ENCODE data around the gene INTS11.

The INTS11 gene

GRCh38 chr1:1351511-1352427, 27.3 kb upstream of the INTS11 start:
- Mint-ChIP-seq H3K27me3 (peaks cover 17% of the 10 kb centered on the region), H3K36me3 (ENCODE audit: low read depth) (no peaks in the 10 kb centered on the region), H3K9me3 (no peaks in the 10 kb centered on the region), H3K4me1 (ENCODE audit: low read depth) (peaks cover 24% of the 10 kb centered on the region), H3K27ac (peak overlapping the region; percentile 51), H3K4me3 (peak overlapping the region; percentile 47)

DNA sequence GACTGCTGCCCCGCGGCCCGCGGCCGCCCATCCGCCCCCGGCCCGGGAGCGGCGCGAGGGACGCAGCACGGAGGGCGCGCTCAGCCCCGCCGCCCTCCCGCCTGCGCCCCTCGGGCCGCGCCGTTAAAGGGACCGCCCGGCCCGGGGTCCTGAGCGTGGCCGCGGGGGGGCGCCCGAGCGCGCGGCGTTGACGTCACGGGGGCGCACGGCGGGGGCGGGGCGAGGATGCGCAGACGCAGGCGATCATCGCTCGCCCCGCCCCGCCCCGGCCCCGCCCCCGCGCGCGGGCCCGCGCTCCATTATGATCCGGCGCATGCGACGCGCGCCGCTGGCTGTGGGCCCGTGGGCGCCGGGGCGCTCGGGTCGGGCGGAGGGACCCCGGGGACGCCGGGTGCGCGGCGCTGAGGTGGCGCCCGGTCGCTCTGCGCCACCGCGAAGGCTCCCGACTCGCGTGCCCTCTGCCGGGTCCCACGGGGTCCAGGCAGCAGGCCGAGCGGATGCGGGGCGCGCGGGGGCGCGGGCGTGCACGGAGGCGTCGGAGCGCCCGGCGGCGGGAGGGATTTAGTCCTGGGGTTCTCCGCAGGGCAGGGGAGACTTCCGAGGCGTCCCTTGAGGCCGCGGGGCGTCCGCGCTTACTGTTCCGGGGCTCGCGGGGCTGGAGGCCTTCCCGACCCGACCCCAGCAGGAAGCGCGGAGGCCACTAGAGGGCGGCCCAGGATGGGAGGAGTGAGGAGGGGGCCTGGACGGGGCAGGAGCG, 25.0 kb upstream of the INTS11 start, which contains the start of gene DVL1:
Gene DVL1 (minus strand): TSS at position 163 of the 757 bp plus-strand sequence. CDS start 353 bp downstream, outside the sequence.
- H3K4me1 Mint-ChIP-seq (ENCODE audit: low read depth) = peaks cover 37% of the 10 kb centered on the region
- peak within 1 kb of the TSS; percentile 78 for H3K4me3 Mint-ChIP-seq
- H3K27ac Mint-ChIP-seq = no peak within 1 kb of the TSS
- peaks cover 17% of the 10 kb centered on the region for H3K27me3 Mint-ChIP-seq
- H3K36me3 Mint-ChIP-seq (ENCODE audit: low read depth) = no peaks in the 10 kb centered on the region
- H3K9me3 Mint-ChIP-seq = no peaks in the 10 kb centered on the region

GRCh38 chr1:1348420-1349255, 24.2 kb upstream of the INTS11 start:
- Mint-ChIP-seq H3K4me3 (peak overlapping the region; percentile 78), H3K27me3 (peaks cover 10% of the 10 kb centered on the region), H3K4me1 (ENCODE audit: low read depth) (peaks cover 37% of the 10 kb centered on the region), H3K27ac (no peak overlapping the region), H3K9me3 (no peaks in the 10 kb centered on the region), H3K36me3 (ENCODE audit: low read depth) (no peaks in the 10 kb centered on the region)

GRCh38 chr1:1347663-1348419, 23.4 kb upstream of the INTS11 start:
- H3K27me3 Mint-ChIP-seq = peaks cover 7% of the 10 kb centered on the region
- H3K4me1 Mint-ChIP-seq (ENCODE audit: low read depth) = peaks cover 37% of the 10 kb centered on the region
- H3K9me3 Mint-ChIP-seq = no peaks in the 10 kb centered on the region
- no peaks in the 10 kb centered on the region for H3K36me3 Mint-ChIP-seq (ENCODE audit: low read depth)
- peak overlapping the region; percentile 78 for H3K4me3 Mint-ChIP-seq
- H3K27ac Mint-ChIP-seq = no peak overlapping the region

DNA sequence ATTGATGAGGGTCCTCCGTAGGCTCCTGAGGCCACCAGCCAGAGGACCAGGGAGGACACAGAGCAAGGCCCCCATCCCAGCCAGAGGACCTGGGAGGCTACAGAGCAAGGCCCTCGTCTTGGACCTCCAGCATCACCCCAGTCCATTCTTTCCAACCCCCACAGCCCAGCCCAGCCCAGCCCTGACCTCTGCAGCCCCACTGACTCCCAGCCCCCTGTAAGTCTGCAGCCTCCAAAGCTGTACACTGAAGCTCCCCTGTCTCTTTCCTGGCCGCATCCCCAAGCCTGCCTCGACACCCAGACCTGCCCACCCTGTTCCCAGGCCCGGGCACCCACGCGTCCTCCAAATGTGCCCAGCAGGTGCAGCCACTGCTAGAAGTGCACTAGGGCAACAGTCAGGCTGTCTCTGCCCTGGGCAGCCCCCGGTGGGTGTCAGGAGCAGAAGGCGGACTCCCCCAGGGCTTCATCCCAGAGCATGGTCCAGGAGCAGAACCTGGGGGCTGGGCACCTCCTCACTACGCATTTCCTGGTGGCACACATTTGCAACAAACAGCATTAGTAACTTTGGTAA, 22.7 kb upstream of the INTS11 start:
- H3K27ac Mint-ChIP-seq = no peak overlapping the region
- no peaks in the 10 kb centered on the region for H3K27me3 Mint-ChIP-seq
- H3K9me3 Mint-ChIP-seq = no peaks in the 10 kb centered on the region
- peaks cover 29% of the 10 kb centered on the region for H3K4me1 Mint-ChIP-seq (ENCODE audit: low read depth)
- no peaks in the 10 kb centered on the region for H3K36me3 Mint-ChIP-seq (ENCODE audit: low read depth)
- H3K4me3 Mint-ChIP-seq = peak overlapping the region; percentile 78

DNA sequence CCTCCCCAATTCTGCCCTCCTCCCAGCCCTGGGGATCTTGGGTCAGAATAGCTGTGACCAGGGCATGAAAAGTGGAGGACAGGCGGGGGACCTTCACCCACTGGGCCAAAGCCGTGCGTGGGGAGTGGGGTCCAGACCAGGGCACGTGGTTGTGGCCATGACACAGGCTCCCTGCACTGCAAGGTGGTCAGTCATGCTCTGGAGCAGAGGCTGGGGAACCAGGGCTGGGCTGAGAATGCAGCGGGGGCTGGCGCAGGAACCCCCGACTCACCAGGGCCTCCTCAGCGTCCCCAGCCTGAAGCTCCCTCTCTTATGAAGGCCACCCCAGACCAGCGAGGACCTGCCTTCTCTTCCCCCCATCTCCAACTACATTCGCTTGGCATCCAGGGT, 22.0 kb upstream of the INTS11 start:
- Mint-ChIP-seq H3K27ac (no peak overlapping the region), H3K9me3 (no peaks in the 10 kb centered on the region), H3K4me3 (peak overlapping the region; percentile 7), H3K36me3 (ENCODE audit: low read depth) (peaks cover 2% of the 10 kb centered on the region), H3K27me3 (no peaks in the 10 kb centered on the region), H3K4me1 (ENCODE audit: low read depth) (peaks cover 28% of the 10 kb centered on the region)

- no peak overlapping the region for H3K27ac Mint-ChIP-seq
- H3K27me3 Mint-ChIP-seq = no peaks in the 10 kb centered on the region
- no peak overlapping the region for H3K4me3 Mint-ChIP-seq
- peaks cover 7% of the 10 kb centered on the region for H3K36me3 Mint-ChIP-seq (ENCODE audit: low read depth)
- no peaks in the 10 kb centered on the region for H3K9me3 Mint-ChIP-seq
- peaks cover 28% of the 10 kb centered on the region for H3K4me1 Mint-ChIP-seq (ENCODE audit: low read depth)
Measured at GRCh38 chr1:1345860-1346500, 21.5 kb upstream of the INTS11 start.

DNA sequence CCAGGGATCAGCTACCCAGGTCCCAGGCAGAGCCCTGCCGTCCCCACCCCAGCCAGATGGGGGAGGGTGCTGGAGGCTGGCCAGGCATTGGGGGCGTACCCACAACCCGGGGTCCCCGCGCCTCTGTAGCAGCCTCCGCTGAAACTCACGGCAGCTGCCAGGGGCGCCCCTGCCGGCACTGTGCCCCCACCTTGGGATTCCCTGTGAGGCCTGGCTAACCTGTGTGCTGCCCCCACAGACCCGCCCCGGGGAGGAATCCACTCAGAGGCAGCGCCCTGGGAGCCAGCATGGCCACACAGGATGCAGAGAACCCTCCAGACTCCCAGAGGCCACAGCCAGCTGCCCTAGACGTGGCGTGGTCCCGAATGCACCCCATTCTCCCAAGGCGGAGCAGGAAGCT, 20.9 kb upstream of the INTS11 start:
- Mint-ChIP-seq H3K4me3 (no peak overlapping the region), H3K9me3 (no peaks in the 10 kb centered on the region), H3K27ac (no peak overlapping the region), H3K4me1 (ENCODE audit: low read depth) (peaks cover 28% of the 10 kb centered on the region), H3K27me3 (no peaks in the 10 kb centered on the region), H3K36me3 (ENCODE audit: low read depth) (peaks cover 13% of the 10 kb centered on the region)

DNA sequence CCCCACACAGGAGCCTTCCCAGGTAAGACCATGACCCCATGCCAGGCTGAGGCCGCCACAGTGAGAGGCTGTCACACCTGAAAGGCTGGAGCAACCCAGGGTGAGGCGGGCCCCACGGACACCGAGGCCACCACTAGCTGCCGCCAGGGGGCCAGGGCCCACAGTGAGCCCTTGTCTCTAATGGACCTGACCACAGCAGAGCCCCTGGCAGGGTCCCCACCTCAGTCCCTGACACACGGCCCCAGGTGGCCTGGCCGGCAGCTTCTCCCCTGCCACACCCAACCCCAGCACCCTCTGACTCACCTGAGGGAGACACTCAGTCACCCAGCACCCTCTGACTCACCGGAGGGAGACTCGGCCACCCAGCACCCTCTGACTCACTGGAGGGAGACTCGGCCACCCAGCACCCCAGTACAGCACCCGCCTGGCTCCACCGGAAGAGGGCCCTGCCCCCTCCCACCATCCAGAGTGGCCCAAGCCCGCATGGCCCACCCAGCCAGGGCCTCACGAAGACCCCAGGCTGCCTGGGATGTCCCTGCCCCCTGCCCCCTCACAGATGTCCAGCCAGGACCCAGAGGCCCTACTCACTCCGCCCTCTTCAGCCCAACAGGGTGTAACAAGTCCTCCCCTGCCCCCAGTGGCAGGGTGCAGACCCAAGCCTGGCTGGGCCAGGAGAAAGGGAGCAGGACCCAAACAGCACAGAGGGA, 20.3 kb upstream of the INTS11 start:
- H3K27ac Mint-ChIP-seq = no peak overlapping the region

GRCh38 chr1:1343811-1344421, 19.5 kb upstream of the INTS11 start:
- no peaks in the 10 kb centered on the region for H3K9me3 Mint-ChIP-seq
- no peaks in the 10 kb centered on the region for H3K27me3 Mint-ChIP-seq
- peaks cover 17% of the 10 kb centered on the region for H3K36me3 Mint-ChIP-seq (ENCODE audit: low read depth)
- no peak overlapping the region for H3K27ac Mint-ChIP-seq
- H3K4me1 Mint-ChIP-seq (ENCODE audit: low read depth) = peaks cover 28% of the 10 kb centered on the region
- H3K4me3 Mint-ChIP-seq = no peak overlapping the region

More for the DNA sequence above, 20.3 kb upstream of the INTS11 start:
- no peak overlapping the region for H3K4me3 Mint-ChIP-seq
- no peaks in the 10 kb centered on the region for H3K27me3 Mint-ChIP-seq
- peaks cover 14% of the 10 kb centered on the region for H3K36me3 Mint-ChIP-seq (ENCODE audit: low read depth)
- peaks cover 28% of the 10 kb centered on the region for H3K4me1 Mint-ChIP-seq (ENCODE audit: low read depth)
- no peaks in the 10 kb centered on the region for H3K9me3 Mint-ChIP-seq

GRCh38 chr1:1342584-1343115, 18.2 kb upstream of the INTS11 start:
- Mint-ChIP-seq H3K27me3 (no peaks in the 10 kb centered on the region), H3K9me3 (no peaks in the 10 kb centered on the region), H3K27ac (no peak overlapping the region), H3K4me3 (no peak overlapping the region), H3K4me1 (ENCODE audit: low read depth) (peaks cover 21% of the 10 kb centered on the region), H3K36me3 (ENCODE audit: low read depth) (peaks cover 20% of the 10 kb centered on the region)

- H3K4me1 Mint-ChIP-seq (ENCODE audit: low read depth) = peaks cover 16% of the 10 kb centered on the region
- H3K27ac Mint-ChIP-seq = no peak overlapping the region
- no peak overlapping the region for H3K4me3 Mint-ChIP-seq
- peaks cover 20% of the 10 kb centered on the region for H3K36me3 Mint-ChIP-seq (ENCODE audit: low read depth)
- H3K27me3 Mint-ChIP-seq = no peaks in the 10 kb centered on the region
- H3K9me3 Mint-ChIP-seq = no peaks in the 10 kb centered on the region
Measured at GRCh38 chr1:1342061-1342562, 17.7 kb upstream of the INTS11 start.
